Karpas-422 (cell line): ENCODE data around the gene TBX19. TPM values are rescaled to one million over a fixed set of nuclear protein-coding genes. Genes with fewer than 3 reads are reported as not detected.

Experiments used
- DNase-seq: peaks from one replicate; pipeline ENCODE4 v3.0.0-alpha.2; 2015
- H2AFZ ChIP-seq: fragments of 200-600 bp; sonication (generic); 2 replicates; pipeline ENCODE4 v1.6.1; 2014; ENCODE audit warnings: antibody characterized with exemption, low read length, mixed read lengths
- H3K27ac ChIP-seq: fragments of 200-600 bp; sonication (generic); 2 replicates; pipeline ENCODE4 v1.5.1; 2014; ENCODE audit warnings: mild to moderate bottlenecking, low read length, moderate library complexity
- H3K27me3 ChIP-seq: fragments of 200-600 bp; sonication (generic); 2 replicates; pipeline ENCODE4 v1.6.1; 2014; ENCODE audit warnings: low read length, mixed read lengths
- H3K36me3 ChIP-seq: fragments of 200-600 bp; sonication (generic); 2 replicates; pipeline ENCODE4 v1.6.1; 2014; ENCODE audit warnings: low read length, mixed read lengths; ENCODE audit not compliant: insufficient read depth
- H3K4me1 ChIP-seq: fragments of 200-600 bp; sonication (generic); 2 replicates; pipeline ENCODE4 v1.6.1; 2014; ENCODE audit warnings: mild to moderate bottlenecking, low read length, mixed read lengths
- H3K4me2 ChIP-seq: fragments of 200-600 bp; sonication (generic); 2 replicates; pipeline ENCODE4 v1.6.1; 2014; ENCODE audit warnings: low read length, low read depth, mild to moderate bottlenecking; ENCODE audit not compliant: poor library complexity, severe bottlenecking
- H3K4me3 ChIP-seq: fragments of 200-600 bp; sonication (generic); 2 replicates; pipeline ENCODE4 v1.5.1; 2014; ENCODE audit warnings: mild to moderate bottlenecking, antibody characterized with exemption, low read length, mixed read lengths
- H3K79me2 ChIP-seq: fragments of 200-600 bp; sonication (generic); 2 replicates; pipeline ENCODE4 v1.6.1; 2014; ENCODE audit warnings: mild to moderate bottlenecking, low read length, mixed read lengths
- H3K9ac ChIP-seq: fragments of 200-600 bp; sonication (generic); 2 replicates; pipeline ENCODE4 v1.6.0; 2014; ENCODE audit warnings: low read length
- H3K9me2 ChIP-seq: fragments of 200-600 bp; sonication (generic), shearing (Covaris generic); replicated peaks from 2 replicates; pipeline ENCODE4 v1.6.0; 2014; ENCODE audit warnings: mild to moderate bottlenecking, low read length, moderate library complexity; ENCODE audit not compliant: insufficient read depth
- H3K9me3 ChIP-seq: fragments of 300-700, 200-600 bp; sonication (generic); 2 replicates; pipeline ENCODE4 v1.6.1; 2014; ENCODE audit warnings: low read length, mixed read lengths
- H4K20me1 ChIP-seq: fragments of 200-600 bp; sonication (generic); 2 replicates; pipeline ENCODE4 v1.6.1; 2014; ENCODE audit warnings: mild to moderate bottlenecking, antibody characterized with exemption, low read length, low read depth; ENCODE audit not compliant: insufficient read depth
- total RNA-seq: library from RNA; depleted of rRNA; stranded (reverse); fragments of >200 nt; shearing (Covaris generic); gene quantifications from 2 replicates; pipeline ENCODE4 v1.2.3, GENCODE V29; 2014; ENCODE audit warnings: low replicate concordance

The TBX19 gene
- total RNA-seq, 1 experiment from 2014 or later, result 4.1 TPM

DNA sequence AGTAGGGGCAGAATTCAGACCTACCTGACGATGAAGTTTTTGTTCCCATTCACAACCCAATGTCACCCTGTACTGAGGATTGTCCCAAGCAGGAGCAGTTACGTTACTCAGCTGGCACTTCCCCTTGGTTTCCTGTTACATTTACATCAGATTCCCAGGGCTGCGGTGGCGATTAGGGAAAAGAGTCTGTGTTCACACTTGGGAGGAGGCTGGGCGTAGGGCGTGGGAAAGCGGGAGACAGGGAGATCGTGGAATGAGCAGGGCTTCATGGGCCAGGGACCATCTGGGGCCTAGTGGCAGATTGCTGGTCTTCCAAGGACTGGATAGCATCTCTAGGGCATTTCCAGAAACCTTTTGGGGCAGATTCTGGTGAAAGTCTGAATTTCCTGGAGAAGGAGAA, 39.0 kb downstream of the TBX19 start:
- Histone ChIP-seq H3K9me2 (no peaks in the 10 kb centered on the region), H2AFZ (no peak overlapping the region), H3K9ac (no peak overlapping the region), H4K20me1 (no peaks in the 10 kb centered on the region), H3K36me3 (no peaks in the 10 kb centered on the region), H3K4me1 (no peaks in the 10 kb centered on the region), H3K27ac (no peak overlapping the region), H3K9me3 (no peaks in the 10 kb centered on the region), H3K4me3 (no peak overlapping the region), H3K4me2 (no peak overlapping the region), H3K79me2 (no peaks in the 10 kb centered on the region), H3K27me3 (no peaks in the 10 kb centered on the region)
- no peak for DNase-seq

GRCh38 chr1:168320149-168320548, 39.5 kb downstream of the TBX19 start:
- Histone ChIP-seq H3K9ac (no peak overlapping the region), H3K4me1 (no peaks in the 10 kb centered on the region), H3K4me3 (no peak overlapping the region), H3K36me3 (no peaks in the 10 kb centered on the region), H3K79me2 (no peaks in the 10 kb centered on the region), H3K27ac (no peak overlapping the region), H3K27me3 (no peaks in the 10 kb centered on the region), H3K9me2 (no peaks in the 10 kb centered on the region), H3K4me2 (no peak overlapping the region), H3K9me3 (no peaks in the 10 kb centered on the region), H2AFZ (no peak overlapping the region), H4K20me1 (no peaks in the 10 kb centered on the region)
- DNase-seq, result no peak

DNA sequence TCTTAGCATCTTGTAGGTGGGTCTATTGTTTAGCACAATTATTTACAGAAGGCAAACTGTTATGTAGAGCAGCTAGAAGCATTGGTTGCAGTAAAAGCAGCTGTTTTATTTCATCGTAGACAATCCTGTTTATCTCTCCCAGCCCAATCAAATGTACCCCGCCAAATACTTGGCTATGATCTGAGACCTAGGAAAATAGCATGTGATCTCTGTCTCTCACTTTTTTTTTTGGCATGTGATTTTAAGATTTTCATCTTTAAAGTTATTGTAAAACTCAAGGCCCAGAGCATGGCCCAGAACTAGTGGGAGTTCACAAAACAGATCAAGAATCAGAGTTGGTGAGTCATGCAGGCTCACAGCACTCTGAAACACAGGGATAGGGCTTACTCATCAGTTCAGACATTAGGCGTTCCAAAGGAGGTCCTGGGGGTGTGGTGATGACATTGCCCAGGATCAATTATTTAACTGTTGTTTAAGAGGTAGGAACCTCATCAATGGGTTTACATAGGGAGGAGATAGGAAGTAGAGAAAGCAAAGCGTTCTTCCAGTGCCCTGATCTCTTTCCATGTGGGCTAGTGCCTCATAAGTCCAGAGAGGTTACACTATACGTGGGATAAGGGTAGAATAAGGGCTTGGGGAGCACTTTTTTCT, 40.2 kb downstream of the TBX19 start:
- H3K4me2 ChIP-seq, result no peak overlapping the region

GRCh38 chr1:168321945-168322344, 41.3 kb downstream of the TBX19 start:
- Histone ChIP-seq H3K27me3 (no peaks in the 10 kb centered on the region), H3K36me3 (no peaks in the 10 kb centered on the region), H3K4me3 (no peak overlapping the region), H3K4me1 (no peaks in the 10 kb centered on the region), H3K9me2 (no peaks in the 10 kb centered on the region), H3K27ac (no peak overlapping the region), H3K9me3 (no peaks in the 10 kb centered on the region), H3K4me2 (no peak overlapping the region), H4K20me1 (no peaks in the 10 kb centered on the region), H2AFZ (no peak overlapping the region), H3K79me2 (no peaks in the 10 kb centered on the region), H3K9ac (no peak overlapping the region)
- DNase-seq, result peak; percentile 62

More for the DNA sequence above, 40.2 kb downstream of the TBX19 start:
- H3K9me3 ChIP-seq, result no peaks in the 10 kb centered on the region
- no peak for DNase-seq
- no peak overlapping the region for H2AFZ ChIP-seq
- no peaks in the 10 kb centered on the region for H3K27me3 ChIP-seq
- no peaks in the 10 kb centered on the region for H3K4me1 ChIP-seq
- no peak overlapping the region for H3K27ac ChIP-seq
- H3K4me3 ChIP-seq, result no peak overlapping the region
- no peaks in the 10 kb centered on the region for H3K36me3 ChIP-seq
- H3K9me2 ChIP-seq, result no peaks in the 10 kb centered on the region
- no peaks in the 10 kb centered on the region for H3K79me2 ChIP-seq
- no peaks in the 10 kb centered on the region for H4K20me1 ChIP-seq
- no peak overlapping the region for H3K9ac ChIP-seq

DNA sequence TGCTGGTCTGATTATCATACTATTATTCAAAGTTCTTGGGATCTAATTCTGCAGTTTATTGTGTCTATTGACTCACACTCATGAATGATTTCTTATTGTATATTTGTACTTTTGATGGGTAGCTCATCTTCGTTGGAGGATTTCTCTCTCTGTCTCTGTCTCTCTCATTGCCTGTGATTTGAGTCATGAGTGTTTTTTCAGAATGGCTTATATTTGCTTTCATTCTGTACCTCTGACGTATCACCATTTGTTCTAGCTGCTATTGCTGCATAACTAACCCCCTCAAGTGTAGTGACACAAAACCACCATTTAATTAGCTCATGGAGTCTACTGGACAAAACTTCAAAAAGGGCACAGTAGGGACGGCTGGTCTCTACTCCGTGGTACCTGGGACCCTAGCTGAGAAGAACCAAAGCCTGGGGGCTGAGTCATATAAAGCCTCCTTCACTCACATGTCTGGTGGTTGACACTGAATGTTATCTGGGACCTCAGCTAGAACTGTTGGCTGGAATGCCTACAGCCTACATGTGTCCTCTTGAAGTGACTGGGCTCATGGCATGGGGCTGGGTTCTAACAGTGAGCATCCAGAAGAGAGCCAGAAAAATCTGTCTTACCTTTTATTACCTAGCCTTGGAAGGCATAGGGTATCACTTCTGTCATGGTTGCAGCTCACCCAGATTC, 44.2 kb downstream of the TBX19 start:
- no peak overlapping the region for H3K27ac ChIP-seq
- no peak overlapping the region for H2AFZ ChIP-seq
- no peaks in the 10 kb centered on the region for H3K79me2 ChIP-seq

GRCh38 chr1:168328731-168329364, 48.2 kb downstream of the TBX19 start:
- H3K4me3 ChIP-seq, result no peak overlapping the region

More for the DNA sequence above, 44.2 kb downstream of the TBX19 start:
- H3K9me2 ChIP-seq, result no peaks in the 10 kb centered on the region
- no peak overlapping the region for H3K4me2 ChIP-seq
- H3K4me3 ChIP-seq, result no peak overlapping the region
- no peaks in the 10 kb centered on the region for H3K36me3 ChIP-seq
- H3K9ac ChIP-seq, result no peak overlapping the region
- no peaks in the 10 kb centered on the region for H3K9me3 ChIP-seq
- no peaks in the 10 kb centered on the region for H3K27me3 ChIP-seq
- H3K4me1 ChIP-seq, result no peaks in the 10 kb centered on the region
- no peaks in the 10 kb centered on the region for H4K20me1 ChIP-seq
- DNase-seq, result no peak

GRCh38 chr1:168330285-168330684, 49.6 kb downstream of the TBX19 start:
- H3K79me2 ChIP-seq, result no peaks in the 10 kb centered on the region
- no peak overlapping the region for H3K9ac ChIP-seq
- no peaks in the 10 kb centered on the region for H3K4me1 ChIP-seq
- no peaks in the 10 kb centered on the region for H3K9me3 ChIP-seq
- H3K4me3 ChIP-seq, result no peak overlapping the region
- no peaks in the 10 kb centered on the region for H4K20me1 ChIP-seq
- no peaks in the 10 kb centered on the region for H3K27me3 ChIP-seq
- no peak for DNase-seq
- no peak overlapping the region for H3K4me2 ChIP-seq
- no peak overlapping the region for H3K27ac ChIP-seq
- H2AFZ ChIP-seq, result no peak overlapping the region
- no peaks in the 10 kb centered on the region for H3K36me3 ChIP-seq
- H3K9me2 ChIP-seq, result no peaks in the 10 kb centered on the region

More at GRCh38 chr1:168328731-168329364, 48.2 kb downstream of the TBX19 start:
- Histone ChIP-seq H3K79me2 (no peaks in the 10 kb centered on the region), H3K4me2 (no peak overlapping the region), H3K27ac (no peak overlapping the region), H3K36me3 (no peaks in the 10 kb centered on the region), H3K9me2 (no peaks in the 10 kb centered on the region), H3K9ac (no peak overlapping the region), H3K9me3 (no peaks in the 10 kb centered on the region), H2AFZ (no peak overlapping the region), H3K27me3 (no peaks in the 10 kb centered on the region), H4K20me1 (no peaks in the 10 kb centered on the region), H3K4me1 (no peaks in the 10 kb centered on the region)
- no peak for DNase-seq

- H3K27me3 ChIP-seq, result no peaks in the 10 kb centered on the region
- no peak for DNase-seq
- no peaks in the 10 kb centered on the region for H3K79me2 ChIP-seq
- no peak overlapping the region for H3K4me3 ChIP-seq
- H3K27ac ChIP-seq, result no peak overlapping the region
- no peak overlapping the region for H3K9ac ChIP-seq
- no peak overlapping the region for H3K4me2 ChIP-seq
- no peaks in the 10 kb centered on the region for H3K9me3 ChIP-seq
- H2AFZ ChIP-seq, result no peak overlapping the region
- no peaks in the 10 kb centered on the region for H3K4me1 ChIP-seq
- no peaks in the 10 kb centered on the region for H4K20me1 ChIP-seq
- H3K9me2 ChIP-seq, result no peaks in the 10 kb centered on the region
- no peaks in the 10 kb centered on the region for H3K36me3 ChIP-seq
Observed at GRCh38 chr1:168331569-168331968, 50.9 kb downstream of the TBX19 start.
